Peyer's patch (tissue), 4 donors: Measurements from ENCODE around the gene ARHGAP12.

Experiments used
- CTCF ChIP-seq, 6 experiments: fragments of 450-650 bp in 4 of 6; fragments of 200-600 bp in 2 of 6; sonication (generic) in 1 of 6; IDR thresholded peaks; one replicate each; pipeline ENCODE4 v1.5.1; 2017 to 2019; ENCODE audit warnings: antibody characterized with exemption in 6 of 6, mild to moderate bottlenecking in 3 of 6, moderate library complexity in 1 of 6
- POLR2A ChIP-seq, 2 donors: fragments of 450-650 bp; IDR thresholded peaks; one replicate each; pipeline ENCODE4 v1.5.1; 2017; ENCODE audit warnings: antibody characterized with exemption in 2 of 2, mild to moderate bottlenecking in 2 of 2, moderate library complexity in 2 of 2

GRCh38 chr10:31878486-31878885, 50.1 kb downstream of the ARHGAP12 start:
- no peak for TF ChIP-seq CTCF (IDR thresholded peaks at IDR 0.05)
- TF ChIP-seq POLR2A (IDR thresholded peaks at IDR 0.05): no peak
